ENCODE measurements around the gene SORCS2.

GRCh38 chr4:7427361-7427760 lies 235.0 kb downstream of the SORCS2 start:
- no peak for TF ChIP-seq CTCF (CRISPR knock-in tag; IDR thresholded peaks at IDR 0.05)
- TF ChIP-seq SNAI1 (CRISPR knock-in tag; IDR thresholded peaks at IDR 0.05; ENCODE audit: borderline replicate concordance): no peak
- no peak for TF ChIP-seq THAP11 (CRISPR knock-in tag; IDR thresholded peaks at IDR 0.05)
- no peak for TF ChIP-seq PHF8 (CRISPR knock-in tag; IDR thresholded peaks at IDR 0.05)
- no peak for TF ChIP-seq POLR2A (IDR thresholded peaks at IDR 0.05; ENCODE audit: insufficient read depth in 1 of 2, low read depth in 2 of 2, low read length in 2 of 2)
- no peak for TF ChIP-seq YEATS4 (CRISPR knock-in tag; IDR thresholded peaks at IDR 0.05; ENCODE audit: borderline replicate concordance)
- TF ChIP-seq MBNL3 (CRISPR knock-in tag; conservative IDR thresholded peaks at IDR 0.05): no peak
- no peak for TF ChIP-seq SUZ12 (IDR thresholded peaks at IDR 0.05; ENCODE audit: low read depth, low read length)
- TF ChIP-seq PTBP1 (IDR thresholded peaks at IDR 0.05; ENCODE audit: low read depth, low read length, poor library complexity, severe bottlenecking): no peak
- no peak for TF ChIP-seq CBFB (CRISPR knock-in tag; IDR thresholded peaks at IDR 0.05)
- TF ChIP-seq JUN (CRISPR knock-in tag; IDR thresholded peaks at IDR 0.05): no peak
- no peak for TF ChIP-seq EP300 (IDR thresholded peaks at IDR 0.05; ENCODE audit: low read depth in 2 of 2, low read length in 2 of 2)
- no peak for TF ChIP-seq EP300 (CRISPR knock-in tag; IDR thresholded peaks at IDR 0.05; ENCODE audit: borderline replicate concordance)
- TF ChIP-seq SMC3 (IDR thresholded peaks at IDR 0.05; ENCODE audit: low read length): no peak
- no peak for TF ChIP-seq ZNF792 (CRISPR knock-in tag; IDR thresholded peaks at IDR 0.05)
